NB4 (cell line): ENCODE results near the gene GAB2.
A peak's percentile ranks its signal among the peaks of the same experiment; 100 is the strongest.

ENCODE experiments used
- POLR2A ChIP-seq: IDR thresholded peaks from 2 replicates; pipeline ENCODE4 v1.6.1; 2011; ENCODE audit warnings: mild to moderate bottlenecking; ENCODE audit not compliant: insufficient read length; ENCODE audit errors: extremely low read depth
- TF ChIP-seq, protein P1 (sequence below): IDR thresholded peaks from 2 replicates; pipeline ENCODE4 v1.6.1; 2011; ENCODE audit warnings: low read depth, low read length
- TF ChIP-seq, protein P2 (sequence below): IDR thresholded peaks from one replicate; pipeline ENCODE4 v1.5.1; 2012; ENCODE audit warnings: low read depth, low read length

DNA sequence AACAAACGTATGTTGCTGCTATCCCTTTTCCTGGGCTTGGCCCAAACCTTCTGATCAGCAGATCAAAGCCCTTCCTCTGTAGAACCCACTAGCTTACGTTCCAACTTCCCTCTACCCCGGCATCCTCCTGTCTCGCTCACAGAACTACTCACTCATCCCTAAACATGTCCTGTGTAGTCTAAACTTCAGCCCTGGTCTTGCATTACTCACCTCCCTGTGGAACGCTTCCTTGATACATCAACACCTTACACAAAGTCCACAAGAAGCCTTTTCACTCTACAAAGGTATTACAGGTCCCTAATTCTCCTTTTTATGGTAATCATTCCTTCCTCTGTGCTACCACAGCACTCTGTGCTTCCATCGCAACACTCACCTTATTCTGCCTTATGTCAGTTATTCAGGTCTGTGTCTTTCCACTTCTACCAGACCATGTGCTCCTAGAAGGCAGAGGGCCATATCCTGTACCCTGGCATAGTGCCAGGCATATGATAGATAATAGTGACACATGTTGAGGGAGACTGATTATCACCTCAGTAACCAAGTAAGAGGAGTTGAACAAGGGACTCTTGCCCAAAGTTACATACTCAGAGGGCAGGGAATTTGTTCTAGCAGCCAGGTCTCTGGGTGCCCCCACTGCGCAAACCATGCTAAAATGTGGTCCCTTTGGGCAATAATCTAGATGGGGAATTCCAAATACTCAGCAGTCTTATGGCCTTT, 187.3 kb downstream of the GAB2 start:
- TF ChIP-seq, protein P1, sequence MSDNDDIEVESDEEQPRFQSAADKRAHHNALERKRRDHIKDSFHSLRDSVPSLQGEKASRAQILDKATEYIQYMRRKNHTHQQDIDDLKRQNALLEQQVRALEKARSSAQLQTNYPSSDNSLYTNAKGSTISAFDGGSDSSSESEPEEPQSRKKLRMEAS, result peak; percentile 68
- TF ChIP-seq, protein P2, sequence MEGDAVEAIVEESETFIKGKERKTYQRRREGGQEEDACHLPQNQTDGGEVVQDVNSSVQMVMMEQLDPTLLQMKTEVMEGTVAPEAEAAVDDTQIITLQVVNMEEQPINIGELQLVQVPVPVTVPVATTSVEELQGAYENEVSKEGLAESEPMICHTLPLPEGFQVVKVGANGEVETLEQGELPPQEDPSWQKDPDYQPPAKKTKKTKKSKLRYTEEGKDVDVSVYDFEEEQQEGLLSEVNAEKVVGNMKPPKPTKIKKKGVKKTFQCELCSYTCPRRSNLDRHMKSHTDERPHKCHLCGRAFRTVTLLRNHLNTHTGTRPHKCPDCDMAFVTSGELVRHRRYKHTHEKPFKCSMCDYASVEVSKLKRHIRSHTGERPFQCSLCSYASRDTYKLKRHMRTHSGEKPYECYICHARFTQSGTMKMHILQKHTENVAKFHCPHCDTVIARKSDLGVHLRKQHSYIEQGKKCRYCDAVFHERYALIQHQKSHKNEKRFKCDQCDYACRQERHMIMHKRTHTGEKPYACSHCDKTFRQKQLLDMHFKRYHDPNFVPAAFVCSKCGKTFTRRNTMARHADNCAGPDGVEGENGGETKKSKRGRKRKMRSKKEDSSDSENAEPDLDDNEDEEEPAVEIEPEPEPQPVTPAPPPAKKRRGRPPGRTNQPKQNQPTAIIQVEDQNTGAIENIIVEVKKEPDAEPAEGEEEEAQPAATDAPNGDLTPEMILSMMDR, result no peak
- no peak for TF ChIP-seq POLR2A
